ENCODE results near the gene NT5M. TPM values are rescaled to one million over a fixed set of nuclear protein-coding genes. Genes with fewer than 3 reads are reported as not detected.

Gene NT5M
- polyA plus RNA-seq, 1 experiment, result 1.2 TPM

DNA sequence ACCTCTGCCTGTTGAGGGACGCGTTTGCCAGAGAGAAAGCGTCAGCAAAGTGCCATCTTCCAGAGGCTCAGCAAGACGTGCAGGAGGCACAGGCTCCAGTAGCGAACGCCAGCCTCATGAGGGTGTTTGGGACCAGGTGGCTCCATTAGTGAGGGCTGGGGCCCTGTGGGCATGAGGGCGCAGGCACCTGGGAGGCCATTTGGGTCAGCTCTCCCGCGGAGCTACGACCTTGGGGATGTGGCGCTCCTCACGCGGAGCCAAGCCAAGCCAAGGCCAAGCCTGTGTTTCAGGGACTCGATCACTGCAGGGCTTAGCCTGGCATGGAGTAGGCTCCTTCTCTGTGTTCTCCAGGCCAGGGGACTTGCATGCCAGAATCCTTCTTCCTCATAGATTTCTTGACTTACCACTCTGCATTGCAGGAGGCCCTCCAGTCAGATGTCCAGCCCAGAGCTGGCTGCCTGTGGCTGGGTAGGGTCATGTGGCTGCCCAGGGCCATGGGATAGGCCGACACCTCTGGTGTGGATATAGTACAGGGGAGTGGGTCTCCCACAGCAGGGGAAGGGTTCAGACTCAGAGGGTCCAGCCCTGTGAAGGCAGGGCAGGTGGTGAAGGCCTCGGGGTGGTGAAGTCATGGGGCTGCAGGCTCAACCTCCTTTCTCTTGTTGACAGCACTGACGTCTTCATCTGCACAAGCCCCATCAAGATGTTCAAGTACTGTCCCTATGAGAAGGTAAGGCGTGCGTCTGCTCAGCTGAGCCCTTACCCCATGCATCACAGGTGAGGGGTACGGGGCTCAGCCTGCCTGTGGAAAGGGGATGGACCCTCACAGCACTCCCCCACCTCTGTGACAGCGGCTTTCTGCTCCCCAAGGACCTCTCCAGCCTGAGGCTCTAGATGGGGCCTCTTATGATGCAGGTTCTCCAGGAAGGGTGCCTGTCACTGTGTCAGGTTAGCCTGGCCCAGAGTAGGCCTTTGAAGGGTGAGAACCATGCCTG lies 19.6 kb downstream of the NT5M start:
- CTCF ChIA-PET, result no interaction called here
- Histone ChIP-seq H3K27me3 (ENCODE audit: control insufficient read depth, insufficient read depth, low read length) (no peaks in the 10 kb centered on the region), H3K36me3 (ENCODE audit: control insufficient read depth, insufficient read depth, low read length) (no peaks in the 10 kb centered on the region), H3K4me3 (ENCODE audit: low read depth, low read length) (no peak overlapping the region)
- TF ChIP-seq, protein P1, sequence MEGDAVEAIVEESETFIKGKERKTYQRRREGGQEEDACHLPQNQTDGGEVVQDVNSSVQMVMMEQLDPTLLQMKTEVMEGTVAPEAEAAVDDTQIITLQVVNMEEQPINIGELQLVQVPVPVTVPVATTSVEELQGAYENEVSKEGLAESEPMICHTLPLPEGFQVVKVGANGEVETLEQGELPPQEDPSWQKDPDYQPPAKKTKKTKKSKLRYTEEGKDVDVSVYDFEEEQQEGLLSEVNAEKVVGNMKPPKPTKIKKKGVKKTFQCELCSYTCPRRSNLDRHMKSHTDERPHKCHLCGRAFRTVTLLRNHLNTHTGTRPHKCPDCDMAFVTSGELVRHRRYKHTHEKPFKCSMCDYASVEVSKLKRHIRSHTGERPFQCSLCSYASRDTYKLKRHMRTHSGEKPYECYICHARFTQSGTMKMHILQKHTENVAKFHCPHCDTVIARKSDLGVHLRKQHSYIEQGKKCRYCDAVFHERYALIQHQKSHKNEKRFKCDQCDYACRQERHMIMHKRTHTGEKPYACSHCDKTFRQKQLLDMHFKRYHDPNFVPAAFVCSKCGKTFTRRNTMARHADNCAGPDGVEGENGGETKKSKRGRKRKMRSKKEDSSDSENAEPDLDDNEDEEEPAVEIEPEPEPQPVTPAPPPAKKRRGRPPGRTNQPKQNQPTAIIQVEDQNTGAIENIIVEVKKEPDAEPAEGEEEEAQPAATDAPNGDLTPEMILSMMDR (IDR thresholded peaks at IDR 0.05; ENCODE audit: insufficient read depth, low read depth, low read length), result no peak
- no peak for DNase-seq (ENCODE audit: low read depth)
- POLR2A ChIA-PET, result no interaction called here

DNA sequence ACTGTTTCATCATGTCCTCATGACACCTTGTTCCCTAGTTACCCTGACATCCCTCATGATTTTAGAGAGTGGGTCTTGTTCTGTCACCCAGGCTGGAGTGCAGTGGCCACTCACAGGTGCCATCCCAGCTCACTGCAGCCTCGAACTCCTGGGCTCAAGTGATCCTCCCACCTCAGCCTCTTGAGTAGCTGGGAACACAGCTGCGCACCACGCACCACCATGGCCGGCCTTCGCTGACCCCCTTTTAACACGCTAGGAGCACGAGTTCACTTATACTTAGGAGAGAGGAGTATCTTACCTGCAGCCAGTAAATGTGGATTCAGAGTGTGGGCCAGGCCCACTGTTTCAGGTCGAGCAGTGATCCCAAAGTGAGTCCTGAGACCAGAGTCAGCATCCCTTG lies 21.4 kb downstream of the NT5M start:
- TF ChIP-seq, protein P1 (IDR thresholded peaks at IDR 0.05; ENCODE audit: insufficient read depth, low read depth, low read length), result no peak
- ChIA-PET CTCF (interaction anchor here (1.0 kb wide), 1 partner anchor 30 kb away, joined by 4 read pairs; no protein-coding TSS in a partner anchor), POLR2A (no interaction called here)
- H3K36me3 ChIP-seq (ENCODE audit: control insufficient read depth, insufficient read depth, low read length), result no peaks in the 10 kb centered on the region
- no peak for DNase-seq (ENCODE audit: low read depth)
- no peaks in the 10 kb centered on the region for H3K27me3 ChIP-seq (ENCODE audit: control insufficient read depth, insufficient read depth, low read length)
- H3K4me3 ChIP-seq (ENCODE audit: low read depth, low read length), result no peak overlapping the region

DNA sequence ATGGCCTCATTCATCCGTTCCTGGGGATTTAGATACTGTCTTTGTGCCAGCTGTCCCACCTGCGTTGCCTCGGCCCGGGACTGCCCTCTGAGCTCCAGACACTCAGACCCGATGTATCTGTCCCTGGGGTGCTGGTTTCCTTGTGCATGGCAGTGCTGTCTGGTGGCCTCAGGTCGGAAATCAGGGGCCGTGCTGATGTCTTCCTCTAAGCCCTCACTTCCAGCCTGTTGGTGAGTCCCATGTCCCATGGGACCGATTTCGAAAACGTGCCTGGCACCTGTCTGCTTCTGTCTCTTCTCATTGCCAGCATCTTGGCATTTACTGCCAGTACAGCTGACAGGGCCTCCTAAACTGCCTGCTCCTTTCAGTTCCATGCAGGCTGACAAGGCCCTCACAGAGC lies 22.1 kb downstream of the NT5M start:
- no peak for DNase-seq (ENCODE audit: low read depth)
- ChIA-PET CTCF (interaction anchor here (1.0 kb wide), 1 partner anchor 29 kb away, joined by 4 read pairs; no protein-coding TSS in a partner anchor), POLR2A (no interaction called here)
- Histone ChIP-seq H3K27me3 (ENCODE audit: control insufficient read depth, insufficient read depth, low read length) (no peaks in the 10 kb centered on the region), H3K4me3 (ENCODE audit: low read depth, low read length) (no peak overlapping the region), H3K36me3 (ENCODE audit: control insufficient read depth, insufficient read depth, low read length) (no peaks in the 10 kb centered on the region)
- TF ChIP-seq, protein P1 (IDR thresholded peaks at IDR 0.05; ENCODE audit: insufficient read depth, low read depth, low read length), result no peak

DNA sequence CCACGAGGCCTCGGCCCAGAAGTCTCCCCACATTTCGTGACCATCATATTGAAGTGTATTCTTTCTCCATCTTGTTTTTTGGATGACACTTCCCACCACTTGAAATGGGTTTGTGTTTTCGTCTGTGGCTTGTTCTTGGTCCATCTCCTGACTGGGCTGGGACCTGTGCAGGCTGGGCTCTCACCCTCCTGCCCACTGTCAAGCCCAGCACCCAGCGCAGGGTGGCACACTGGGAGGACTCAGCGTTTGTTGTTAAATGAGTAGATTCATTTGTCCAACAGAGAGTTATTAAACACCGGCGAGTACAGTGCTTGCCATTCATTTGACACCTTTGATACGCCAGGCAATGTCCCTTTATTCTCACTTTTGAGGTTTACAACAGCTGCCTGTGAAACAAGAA lies 22.6 kb downstream of the NT5M start:
- H3K4me3 ChIP-seq (ENCODE audit: low read depth, low read length), result no peak overlapping the region
- ChIA-PET CTCF (no interaction called here), POLR2A (no interaction called here)
- H3K36me3 ChIP-seq (ENCODE audit: control insufficient read depth, insufficient read depth, low read length), result no peaks in the 10 kb centered on the region
- no peaks in the 10 kb centered on the region for H3K27me3 ChIP-seq (ENCODE audit: control insufficient read depth, insufficient read depth, low read length)
- TF ChIP-seq, protein P1 (IDR thresholded peaks at IDR 0.05; ENCODE audit: insufficient read depth, low read depth, low read length), result no peak
- no peak for DNase-seq (ENCODE audit: low read depth)

DNA sequence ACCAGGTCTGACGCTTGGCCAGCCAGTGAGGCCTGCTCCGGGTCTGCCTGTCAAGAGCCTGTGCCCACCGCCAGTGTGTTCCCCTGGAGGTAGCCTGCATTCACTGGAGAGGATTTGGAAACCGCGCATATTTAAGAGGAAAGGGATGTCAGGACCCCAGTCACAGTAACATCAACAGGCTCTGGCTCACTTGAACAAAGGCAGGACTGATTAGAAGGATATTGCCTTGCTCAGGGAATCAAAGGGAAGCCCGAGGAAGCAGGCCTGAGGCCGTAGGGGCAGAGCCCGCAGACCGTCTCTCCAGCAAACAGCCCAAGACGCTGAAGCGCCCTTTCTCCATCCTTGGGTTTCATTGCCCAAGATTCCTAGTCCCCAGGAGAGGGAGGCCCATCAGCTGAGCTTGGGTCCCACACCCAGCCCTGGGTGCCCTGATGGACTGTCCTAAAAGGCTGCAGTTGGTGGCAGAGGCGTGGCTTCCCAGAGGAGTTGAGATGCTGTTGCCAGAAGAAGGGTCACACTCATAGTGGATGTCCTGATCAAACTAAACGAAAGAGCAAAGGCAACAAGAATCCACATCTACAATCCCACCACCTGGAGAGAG lies 23.2 kb downstream of the NT5M start:
- H3K27me3 ChIP-seq (ENCODE audit: control insufficient read depth, insufficient read depth, low read length), result no peaks in the 10 kb centered on the region
- CTCF ChIA-PET, result no interaction called here
- no peak overlapping the region for H3K4me3 ChIP-seq (ENCODE audit: low read depth, low read length)
- TF ChIP-seq, protein P1 (IDR thresholded peaks at IDR 0.05; ENCODE audit: insufficient read depth, low read depth, low read length), result no peak
- no peak for DNase-seq (ENCODE audit: low read depth)
- H3K36me3 ChIP-seq (ENCODE audit: control insufficient read depth, insufficient read depth, low read length), result no peaks in the 10 kb centered on the region
- POLR2A ChIA-PET, result no interaction called here

Data from BJ (cell line).